ENCODE data around the gene TAOK3.

DNA sequence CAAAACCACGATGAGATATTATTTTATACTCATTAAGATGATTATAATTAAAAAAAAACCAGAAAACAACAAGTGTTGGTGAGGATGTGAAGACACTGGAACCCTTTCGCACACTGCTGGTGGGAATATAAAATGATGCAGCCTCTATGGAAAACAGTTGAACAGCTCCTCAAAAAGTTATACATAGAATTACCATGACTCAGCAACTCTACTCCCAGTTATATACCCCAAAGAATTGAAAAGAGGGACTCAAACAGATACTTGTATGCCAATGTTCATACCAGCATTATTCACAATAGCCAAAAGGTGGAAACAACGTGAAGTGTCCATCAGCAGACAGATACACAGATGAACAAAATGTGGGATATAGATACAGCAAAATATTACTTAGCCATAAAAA is 53.1 kb downstream of the TAOK3 start:
- TF ChIP-seq CTCF (IDR thresholded peaks at IDR 0.05; ENCODE audit: low read length) (no peak), EZH2 (optimal IDR thresholded peaks at IDR 0.05; ENCODE audit: low read depth, low read length) (no peak), EZH2phosphoT487 (IDR thresholded peaks at IDR 0.05; ENCODE audit: low read length) (no peak)
